CD4-positive, alpha-beta T cell treated with Interleukin-10 for 1 hour (primary cell): ENCODE data around the gene KCNH8.

Source experiments
- DNase-seq: peaks from one replicate; pipeline ENCODE4 v3.0.0-alpha.2; 2020

Gene KCNH8

GRCh38 chr3:19522305-19522704 lies 374.0 kb downstream of the KCNH8 start:
- no peak for DNase-seq

GRCh38 chr3:19526071-19526470 lies 377.8 kb downstream of the KCNH8 start:
- DNase-seq, result no peak

- no peak for DNase-seq
These were observed 379.4 kb downstream of the KCNH8 start for GRCh38 chr3:19527746-19528145.

GRCh38 chr3:19531426-19531825 lies 383.1 kb downstream of the KCNH8 start:
- DNase-seq, result no peak

GRCh38 chr3:19539518-19540392 lies 391.4 kb downstream of the KCNH8 start:
- no peak for DNase-seq

GRCh38 chr3:19540464-19540863 lies 392.2 kb downstream of the KCNH8 start:
- no peak for DNase-seq

- DNase-seq, result no peak
These were observed 393.0 kb downstream of the KCNH8 start for GRCh38 chr3:19541284-19541683.

- no peak for DNase-seq
These were observed 395.0 kb downstream of the KCNH8 start for GRCh38 chr3:19543212-19543841.

- DNase-seq, result no peak
These were observed 399.6 kb downstream of the KCNH8 start for GRCh38 chr3:19547665-19548464.

- DNase-seq, result no peak
These were observed 411.6 kb downstream of the KCNH8 start for GRCh38 chr3:19559724-19560442.

- no peak for DNase-seq
These were observed 425.3 kb downstream of the KCNH8 start for GRCh38 chr3:19573644-19574043.

- DNase-seq, result no peak
These were observed 426.0 kb downstream of the KCNH8 start for GRCh38 chr3:19574268-19574667.

- DNase-seq, result no peak
These were observed 428.0 kb downstream of the KCNH8 start for GRCh38 chr3:19576343-19576742.
